Middle frontal gyrus (tissue), 1 donor: ENCODE measurements around the gene DYNLT2B.
"Not testable (repeated sequence)": the region's sequence is repeated elsewhere in the genome, so short reads cannot be mapped to it uniquely, and the experiment has no call there.

Source experiments
- DNase-seq: peaks from one replicate; pipeline ENCODE4 v3.0.0-alpha.2; 2015; ENCODE audit warnings: low spot score; ENCODE audit errors: extremely low spot score

DYNLT2B gene

DNA sequence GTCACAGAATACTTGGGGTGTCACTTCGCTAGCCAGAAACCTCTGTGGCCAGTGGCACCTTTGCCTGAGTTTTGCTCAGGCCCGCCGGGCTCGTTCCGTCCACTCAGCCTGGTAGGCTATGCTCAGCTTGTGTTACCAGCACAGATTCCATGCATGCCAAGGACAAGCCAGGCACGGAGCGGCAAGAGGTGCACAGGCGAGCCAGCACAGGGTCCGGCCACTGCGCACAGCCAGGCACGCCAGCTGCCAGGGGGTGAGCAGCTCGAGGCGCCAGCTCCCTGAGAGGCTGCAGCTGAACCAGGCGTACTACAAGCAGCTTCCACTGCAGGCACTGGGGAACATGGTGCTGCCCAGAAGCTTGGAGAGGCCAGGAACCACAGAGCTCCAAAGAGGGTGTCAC, 45.2 kb downstream of the DYNLT2B start:
- no peak for DNase-seq

DNA sequence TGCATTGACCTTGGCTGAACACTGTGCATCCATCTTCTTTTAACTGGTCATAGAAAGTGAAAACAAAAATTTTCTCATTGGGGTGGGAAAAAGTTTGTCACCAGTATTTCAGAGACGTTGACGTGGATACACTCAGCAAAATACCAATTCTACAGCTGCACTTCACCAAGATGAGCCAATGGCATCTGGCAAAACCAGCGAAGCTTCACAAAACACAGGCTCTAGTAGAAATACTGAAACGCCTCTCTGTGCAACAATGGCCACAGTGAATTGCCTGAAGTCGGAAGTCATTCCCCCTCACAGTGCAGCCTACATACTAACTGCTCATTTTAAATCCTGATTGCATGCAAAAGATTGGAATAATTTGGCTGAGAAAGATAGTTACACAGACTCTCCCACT, 47.5 kb downstream of the DYNLT2B start:
- DNase-seq: no peak

DNA sequence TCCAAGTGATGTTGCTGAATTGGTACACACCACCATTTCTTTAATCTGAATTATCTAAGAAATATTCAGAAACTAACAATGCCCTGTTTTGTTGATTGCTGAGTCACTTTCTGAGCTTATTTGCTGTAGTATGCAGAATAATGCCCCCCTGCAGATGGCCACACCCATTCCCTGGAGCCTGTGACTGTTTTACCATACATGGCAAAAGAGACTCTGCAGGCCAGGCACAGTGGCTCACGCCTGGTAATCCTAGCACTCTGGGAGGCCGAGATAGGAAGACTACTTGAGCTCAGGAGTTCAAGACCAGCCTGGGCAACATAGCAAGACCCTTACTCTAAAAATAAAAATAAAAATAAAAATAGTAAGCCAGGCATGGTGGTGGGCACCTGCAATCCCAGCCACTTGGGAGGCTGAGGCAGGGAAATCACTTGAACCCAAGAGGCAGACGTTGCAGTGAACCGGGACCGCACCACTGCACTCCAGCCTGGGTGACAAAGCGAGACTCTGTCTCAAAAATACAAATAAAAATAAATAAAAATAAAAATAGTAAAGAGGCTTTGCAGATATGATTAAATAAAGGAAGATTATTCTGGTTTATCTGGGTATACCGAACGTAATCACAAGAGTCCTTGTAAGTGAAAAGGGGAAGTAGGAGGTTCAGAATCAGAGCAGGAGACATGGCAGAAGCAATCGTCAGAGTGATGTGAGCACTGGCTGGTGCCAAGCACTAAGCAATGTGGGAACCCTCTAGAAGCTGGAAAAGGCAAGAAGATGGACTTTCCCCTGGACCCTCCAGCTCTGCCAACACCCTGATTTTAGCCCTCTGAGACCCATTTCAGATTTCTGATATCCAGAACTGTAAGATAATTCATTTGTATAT, 49.5 kb downstream of the DYNLT2B start:
- no peak for DNase-seq

DNA sequence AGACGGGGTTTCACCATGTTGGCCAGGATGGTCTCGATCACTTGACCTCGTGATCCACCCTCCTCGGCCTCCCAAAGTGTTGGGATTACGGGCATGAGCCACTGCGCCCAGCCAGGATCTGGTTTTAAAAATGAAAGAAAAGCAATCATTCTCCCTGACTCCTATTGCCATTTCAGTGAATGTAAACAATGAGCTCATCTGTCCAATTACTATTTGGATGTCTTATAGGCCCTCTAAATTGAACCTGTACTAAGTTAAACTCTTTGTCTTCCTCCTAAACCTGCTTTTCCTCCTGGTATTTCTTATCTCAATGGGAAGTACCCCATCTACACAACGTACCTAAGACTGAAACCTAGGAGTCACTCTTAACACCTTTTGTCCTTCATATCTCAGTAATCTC, 54.2 kb downstream of the DYNLT2B start:
- DNase-seq: no peak

DNA sequence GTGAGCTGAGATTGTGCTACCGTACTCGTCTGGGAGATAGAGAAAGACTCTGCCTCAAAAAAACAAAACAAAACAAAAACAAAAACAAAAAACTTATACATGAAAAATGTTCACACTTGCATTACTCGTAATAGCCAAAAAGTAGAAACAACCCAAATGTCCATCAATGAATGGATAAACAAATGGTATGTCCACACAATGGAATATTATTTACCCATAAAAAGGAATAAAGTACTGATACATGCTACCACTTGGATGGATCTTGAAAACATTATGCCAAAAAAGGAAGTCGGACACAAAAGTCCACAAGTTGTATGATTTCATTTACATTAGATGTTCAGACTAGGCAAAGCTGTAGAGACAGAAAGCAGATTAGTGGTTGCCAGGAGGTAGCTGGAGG, 57.3 kb downstream of the DYNLT2B start:
- no peak for DNase-seq

DNA sequence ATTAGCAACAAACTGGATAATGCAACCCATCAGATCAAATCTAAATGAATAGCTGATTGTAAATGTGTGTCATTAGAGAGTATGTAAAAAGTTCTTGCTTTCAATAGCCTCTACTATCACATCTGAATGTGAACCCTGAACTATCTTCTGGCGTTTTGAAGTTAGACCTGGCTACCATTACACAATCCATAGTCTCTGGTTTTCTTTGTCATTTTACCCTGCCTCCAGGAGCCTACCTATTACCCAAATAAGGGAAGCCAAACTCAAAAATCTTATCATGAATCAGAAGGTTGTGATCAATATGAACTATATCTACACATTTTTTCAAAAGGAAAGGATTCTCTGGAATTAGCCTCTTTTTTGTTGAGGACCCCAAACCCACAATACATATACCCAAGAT, 62.3 kb downstream of the DYNLT2B start:
- DNase-seq: no peak

DNA sequence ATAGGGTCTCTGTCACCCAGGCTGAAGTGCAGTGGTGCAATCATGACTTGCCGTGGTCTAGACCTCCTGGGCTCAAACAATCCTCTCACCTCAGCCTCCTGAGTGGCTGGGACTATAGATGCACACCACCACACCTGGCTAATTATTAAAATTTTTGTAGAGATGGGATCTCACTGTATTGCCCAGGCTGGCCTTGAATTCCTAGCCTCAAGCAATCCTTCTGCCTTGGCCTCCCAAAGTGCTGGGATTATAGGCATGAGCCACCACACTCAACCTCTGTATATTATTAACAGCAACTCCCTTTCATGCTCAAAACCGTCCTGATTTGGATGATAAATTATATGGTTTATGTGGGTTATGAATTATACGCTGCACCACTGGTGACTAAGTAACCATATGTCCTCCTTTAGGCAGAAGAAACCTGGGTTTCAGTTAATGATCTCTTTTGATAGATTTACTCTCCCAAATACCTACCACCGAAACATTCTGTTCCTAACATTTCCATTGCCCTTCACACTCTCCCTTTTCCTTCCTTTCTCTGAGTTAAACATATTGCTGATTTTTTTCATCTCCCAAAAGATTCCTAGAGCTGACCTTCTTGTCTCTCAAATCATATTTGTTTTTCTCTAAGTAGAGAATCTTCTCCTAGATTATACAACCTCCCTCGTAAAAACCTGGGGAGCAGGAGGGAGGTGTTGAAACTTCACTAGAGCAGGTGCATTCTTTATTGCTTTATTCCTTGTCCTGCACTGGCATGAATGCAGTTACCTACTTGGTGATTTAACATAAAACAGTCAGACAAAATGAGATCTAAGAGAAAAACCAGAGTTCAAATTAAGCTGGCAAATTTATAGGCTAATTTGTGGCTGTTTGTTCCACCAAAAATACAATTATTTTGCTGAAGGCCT, 63.4 kb downstream of the DYNLT2B start:
- DNase-seq: no peak

DNA sequence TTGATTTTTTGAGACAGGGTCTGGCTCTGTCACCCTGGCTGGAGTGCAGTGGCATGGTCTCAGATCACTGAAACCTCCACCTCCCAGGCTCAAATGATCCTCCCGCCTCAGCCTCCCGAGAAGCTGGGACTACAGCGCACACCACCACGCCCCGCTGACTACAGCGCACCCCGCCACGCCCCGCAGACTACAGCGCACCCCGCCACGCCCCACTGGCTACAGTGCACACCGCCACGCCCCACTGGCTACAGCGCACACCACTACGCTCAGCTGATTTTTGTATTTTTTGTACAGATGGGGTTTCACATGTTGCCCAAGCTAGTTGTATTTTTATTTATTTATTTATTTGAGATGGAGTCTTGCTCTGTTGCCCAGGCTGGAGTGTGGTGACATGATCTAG, 66.1 kb downstream of the DYNLT2B start:
- DNase-seq: no peak

DNA sequence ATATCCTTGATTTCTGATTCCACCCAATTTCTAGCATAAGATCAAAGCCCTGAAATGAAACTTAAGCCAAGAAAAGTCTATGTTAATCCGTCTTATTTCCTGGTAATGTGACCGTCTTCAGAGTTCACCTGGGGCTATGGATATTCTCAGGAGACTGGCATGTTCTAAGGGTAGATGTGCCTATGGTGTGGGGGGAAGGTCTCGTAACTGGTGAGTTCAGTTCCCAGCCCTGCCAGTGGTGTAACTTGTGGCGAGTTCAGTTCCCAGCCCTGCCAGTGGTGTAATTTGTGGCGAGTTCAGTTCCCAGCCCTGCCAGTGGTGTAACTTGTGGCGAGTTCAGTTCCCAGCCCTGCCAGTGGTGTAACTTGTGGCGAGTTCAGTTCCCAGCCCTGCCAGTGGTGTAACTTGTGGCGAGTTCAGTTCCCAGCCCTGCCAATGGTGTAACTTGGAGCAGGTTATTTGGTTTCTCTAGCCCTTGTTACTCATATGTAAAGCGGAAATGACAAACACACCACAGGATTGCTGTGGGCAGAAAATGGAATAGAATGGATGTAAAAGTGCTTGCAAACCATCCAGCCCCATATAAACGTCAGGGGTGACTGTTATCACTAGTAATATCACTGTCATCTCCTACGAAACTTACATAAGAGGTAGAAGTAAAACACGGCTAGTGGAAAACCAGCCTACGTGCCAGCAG, 71.3 kb downstream of the DYNLT2B start:
- DNase-seq: no peak

DNA sequence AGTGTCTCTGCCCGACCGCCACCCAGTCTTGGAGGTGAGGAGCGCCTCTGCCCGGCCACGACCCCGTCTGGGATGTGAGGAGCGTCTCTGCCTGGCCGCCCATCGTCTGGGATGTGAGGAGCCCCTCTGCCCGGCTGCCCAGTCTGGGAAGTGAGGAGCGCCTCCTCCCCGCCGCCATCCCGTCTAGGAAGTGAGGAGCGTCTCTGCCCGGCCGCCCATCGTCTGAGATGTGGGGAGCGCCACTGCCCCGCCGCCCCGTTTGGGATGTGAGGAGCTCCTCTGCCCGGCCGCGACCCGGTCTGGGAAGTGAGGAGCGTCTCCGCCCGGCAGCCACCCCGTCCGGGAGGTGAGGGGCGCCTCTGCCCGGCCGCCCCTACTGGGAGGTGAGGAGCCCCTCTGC, 73.9 kb downstream of the DYNLT2B start:
- DNase-seq: not testable (repeated sequence)

DNA sequence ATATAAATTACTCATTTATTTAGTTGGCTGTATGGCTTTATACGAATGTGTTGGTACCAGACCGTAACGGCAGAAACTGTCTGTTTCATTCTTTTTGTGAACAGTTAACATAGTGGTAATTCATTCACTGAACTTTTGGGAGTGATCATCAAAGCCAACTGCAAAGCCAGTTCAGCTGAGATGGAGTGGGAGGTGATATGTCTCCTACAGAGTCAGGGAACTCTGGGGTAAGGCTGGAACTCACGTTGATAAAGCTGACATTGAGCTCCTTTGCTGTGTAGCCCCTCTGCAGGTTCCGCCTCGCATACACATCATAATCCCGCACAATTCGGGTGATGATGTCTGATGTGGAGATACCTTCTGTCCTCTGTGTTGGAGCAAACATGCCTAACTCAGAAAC, 76.3 kb downstream of the DYNLT2B start:
- DNase-seq: no peak
